ENCODE results near the gene CAD. TPM values are rescaled to one million over a fixed set of nuclear protein-coding genes. Genes with fewer than 3 reads are reported as not detected.

Gene CAD
- total RNA-seq, 1 experiment from 2014 or later: 86.4 TPM

DNA sequence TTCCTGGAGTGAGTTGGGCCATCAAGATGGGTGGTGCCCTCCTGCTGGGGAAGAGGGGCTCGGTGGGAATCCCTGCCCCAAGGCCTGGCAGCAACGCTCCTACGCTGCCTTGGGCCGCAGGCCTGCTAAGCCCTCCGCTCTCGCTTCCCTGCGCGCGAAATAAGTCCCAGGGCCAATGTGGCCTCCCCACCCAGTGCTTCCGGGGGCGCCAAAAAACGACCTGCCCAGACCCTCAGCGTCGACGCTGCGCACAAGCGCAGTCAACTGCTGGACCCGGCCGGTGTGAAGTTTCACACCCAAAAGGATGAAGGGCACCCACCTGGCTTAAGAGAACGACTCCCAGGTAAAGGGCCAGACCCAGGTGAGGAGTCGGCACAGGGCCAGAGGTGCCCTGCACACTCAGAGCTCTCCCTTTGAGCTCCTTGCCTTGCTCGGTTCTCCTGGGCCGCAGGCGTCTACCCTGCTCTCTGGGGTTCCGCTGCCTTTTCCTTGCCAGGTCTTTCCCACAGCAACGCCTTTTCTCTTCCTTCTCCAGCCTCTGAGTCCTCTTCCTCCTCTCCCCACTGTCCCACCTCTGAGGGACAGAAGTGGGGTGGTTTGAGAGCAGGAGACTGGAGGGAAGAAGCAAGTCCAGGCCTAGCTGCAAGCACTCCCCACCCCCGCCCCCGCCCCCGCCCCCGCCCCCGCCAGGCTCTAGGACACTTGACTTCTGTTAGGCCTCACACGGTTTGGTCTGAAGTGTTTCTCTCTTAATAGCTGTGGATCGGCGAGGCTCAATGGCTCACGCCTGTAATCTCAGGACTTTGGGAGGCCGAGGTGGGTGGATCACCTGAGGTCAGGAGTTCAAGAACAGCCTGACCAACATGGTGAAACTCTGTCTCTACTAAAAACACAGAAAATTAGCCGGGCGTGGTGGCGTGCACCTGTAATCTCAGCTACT lies 58.3 kb downstream of the CAD start, which contains the start of gene DNAJC5G:
Gene DNAJC5G (plus strand): TSS at position 223 of the 940 bp plus-strand sequence. CDS start 1,296 bp downstream, outside the sequence.
- Mint-ChIP-seq H3K27me3 (ENCODE audit: insufficient read depth, unreplicated experiment) (no peaks in the 10 kb centered on the region), H3K36me3 (ENCODE audit: insufficient read depth, unreplicated experiment) (no peaks in the 10 kb centered on the region), H3K4me3 (ENCODE audit: unreplicated experiment) (no peak within 1 kb of the TSS), H3K4me1 (ENCODE audit: low read depth, unreplicated experiment) (peaks cover 9% of the 10 kb centered on the region), H3K27ac (ENCODE audit: unreplicated experiment) (no peak within 1 kb of the TSS), H3K9me3 (ENCODE audit: unreplicated experiment) (no peaks in the 10 kb centered on the region)
- Histone ChIP-seq H3K4me1 (no peaks in the 10 kb centered on the region), H3K4me3 (ENCODE audit: low read depth, low read length) (no peak within 1 kb of the TSS), H3K36me3 (ENCODE audit: control insufficient read depth, insufficient read depth, low read length) (no peaks in the 10 kb centered on the region), H3K9me3 (no peaks in the 10 kb centered on the region), H3K27me3 (replicated peaks; ENCODE audit: control insufficient read depth, insufficient read depth, low read length) (no peaks in the 10 kb centered on the region)
- no peak for DNase-seq
- ChIA-PET POLR2A (no interaction called here), CTCF (interaction anchor here (0.7 to 1.7 kb wide), 2 partner anchors 11 to 12 kb away, joined by 3 to 6 read pairs; no protein-coding TSS in a partner anchor)
- intact Hi-C loops (cut with micrococcal nuclease; ENCODE audit: unreplicated experiment): no loop called here
- TF ChIP-seq, protein P1, sequence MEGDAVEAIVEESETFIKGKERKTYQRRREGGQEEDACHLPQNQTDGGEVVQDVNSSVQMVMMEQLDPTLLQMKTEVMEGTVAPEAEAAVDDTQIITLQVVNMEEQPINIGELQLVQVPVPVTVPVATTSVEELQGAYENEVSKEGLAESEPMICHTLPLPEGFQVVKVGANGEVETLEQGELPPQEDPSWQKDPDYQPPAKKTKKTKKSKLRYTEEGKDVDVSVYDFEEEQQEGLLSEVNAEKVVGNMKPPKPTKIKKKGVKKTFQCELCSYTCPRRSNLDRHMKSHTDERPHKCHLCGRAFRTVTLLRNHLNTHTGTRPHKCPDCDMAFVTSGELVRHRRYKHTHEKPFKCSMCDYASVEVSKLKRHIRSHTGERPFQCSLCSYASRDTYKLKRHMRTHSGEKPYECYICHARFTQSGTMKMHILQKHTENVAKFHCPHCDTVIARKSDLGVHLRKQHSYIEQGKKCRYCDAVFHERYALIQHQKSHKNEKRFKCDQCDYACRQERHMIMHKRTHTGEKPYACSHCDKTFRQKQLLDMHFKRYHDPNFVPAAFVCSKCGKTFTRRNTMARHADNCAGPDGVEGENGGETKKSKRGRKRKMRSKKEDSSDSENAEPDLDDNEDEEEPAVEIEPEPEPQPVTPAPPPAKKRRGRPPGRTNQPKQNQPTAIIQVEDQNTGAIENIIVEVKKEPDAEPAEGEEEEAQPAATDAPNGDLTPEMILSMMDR (IDR thresholded peaks at IDR 0.05; ENCODE audit: insufficient read depth in 1 of 2, low read depth in 1 of 2, low read length in 1 of 2, severe bottlenecking in 1 of 2, unreplicated experiment in 1 of 2): no peak
- BruUV-seq (replicated peaks): no TSS peak

DNA sequence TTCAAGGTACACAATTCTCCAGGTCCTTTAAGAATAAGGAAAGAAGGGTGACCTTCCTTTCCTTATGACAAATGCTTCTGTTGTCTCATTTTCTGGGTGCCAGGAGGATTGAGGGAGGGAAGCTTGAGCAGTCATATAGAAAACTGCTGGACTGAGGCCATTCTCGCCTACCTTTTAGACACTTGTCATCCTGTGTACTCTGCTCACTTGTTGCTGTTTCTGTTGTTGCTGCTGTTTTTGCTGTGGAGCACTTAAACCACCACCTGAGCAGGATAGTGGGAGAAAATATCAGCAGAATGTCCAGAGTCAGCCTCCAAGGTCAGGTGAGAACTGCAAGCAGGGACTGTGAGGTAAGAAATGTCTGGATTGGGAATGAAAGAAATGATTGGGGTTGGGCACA lies 60.8 kb downstream of the CAD start:
- H3K27ac Mint-ChIP-seq (ENCODE audit: unreplicated experiment): no peak overlapping the region
- H3K4me1 Mint-ChIP-seq (ENCODE audit: low read depth, unreplicated experiment): peaks cover 20% of the 10 kb centered on the region
- Histone ChIP-seq H3K27me3 (replicated peaks; ENCODE audit: control insufficient read depth, insufficient read depth, low read length) (no peaks in the 10 kb centered on the region), H3K4me1 (peaks cover 3% of the 10 kb centered on the region), H3K36me3 (ENCODE audit: control insufficient read depth, insufficient read depth, low read length) (no peaks in the 10 kb centered on the region), H3K9me3 (no peaks in the 10 kb centered on the region), H3K4me3 (ENCODE audit: low read depth, low read length) (no peak overlapping the region)
- no peaks in the 10 kb centered on the region for H3K27me3 Mint-ChIP-seq (ENCODE audit: insufficient read depth, unreplicated experiment)
- BruUV-seq (replicated peaks): no TSS peak
- TF ChIP-seq, protein P1 (IDR thresholded peaks at IDR 0.05; ENCODE audit: insufficient read depth in 1 of 2, low read depth in 1 of 2, low read length in 1 of 2, severe bottlenecking in 1 of 2, unreplicated experiment in 1 of 2): no peak
- no peaks in the 10 kb centered on the region for H3K9me3 Mint-ChIP-seq (ENCODE audit: unreplicated experiment)
- ChIA-PET POLR2A (no interaction called here), CTCF (interaction anchor here (2.8 kb wide), 1 partner anchor 25 kb away, joined by 40 read pairs; no protein-coding TSS in a partner anchor)
- no peak overlapping the region for H3K4me3 Mint-ChIP-seq (ENCODE audit: unreplicated experiment)
- intact Hi-C loops (cut with micrococcal nuclease; ENCODE audit: unreplicated experiment): no loop called here
- no peak for DNase-seq
- H3K36me3 Mint-ChIP-seq (ENCODE audit: insufficient read depth, unreplicated experiment): no peaks in the 10 kb centered on the region

DNA sequence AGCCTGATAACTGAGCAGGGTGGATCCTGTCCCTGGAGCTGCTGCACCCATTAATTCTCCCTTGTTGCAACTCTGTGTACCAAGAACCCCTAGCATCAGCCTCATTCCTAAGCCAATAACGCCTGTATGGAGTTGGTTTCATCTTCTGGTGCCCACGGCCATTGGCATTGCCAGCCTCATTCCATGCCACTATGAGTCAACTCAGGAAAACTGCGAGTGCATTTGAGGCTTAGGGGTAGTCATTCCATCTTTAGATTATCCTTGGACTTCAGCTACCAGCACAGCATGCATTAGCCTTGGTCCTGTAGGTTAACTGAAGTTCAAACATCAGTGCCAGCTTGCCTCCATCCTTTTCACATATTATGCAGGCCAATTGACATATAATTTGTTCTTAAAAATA lies 63.7 kb downstream of the CAD start:
- Mint-ChIP-seq H3K4me3 (ENCODE audit: unreplicated experiment) (no peak overlapping the region), H3K27me3 (ENCODE audit: insufficient read depth, unreplicated experiment) (no peaks in the 10 kb centered on the region), H3K9me3 (ENCODE audit: unreplicated experiment) (no peaks in the 10 kb centered on the region), H3K4me1 (ENCODE audit: low read depth, unreplicated experiment) (peaks cover 24% of the 10 kb centered on the region), H3K36me3 (ENCODE audit: insufficient read depth, unreplicated experiment) (no peaks in the 10 kb centered on the region), H3K27ac (ENCODE audit: unreplicated experiment) (no peak overlapping the region)
- ChIA-PET POLR2A (no interaction called here), CTCF (interaction anchor here (0.7 to 2.8 kb wide), 4 partner anchors 12 to 319 kb away, joined by 3 to 40 read pairs (median 22); no protein-coding TSS in a partner anchor)
- Histone ChIP-seq H3K36me3 (ENCODE audit: control insufficient read depth, insufficient read depth, low read length) (no peaks in the 10 kb centered on the region), H3K4me1 (peaks cover 7% of the 10 kb centered on the region), H3K4me3 (ENCODE audit: low read depth, low read length) (no peak overlapping the region), H3K9me3 (no peaks in the 10 kb centered on the region), H3K27me3 (replicated peaks; ENCODE audit: control insufficient read depth, insufficient read depth, low read length) (no peaks in the 10 kb centered on the region)
- no peak for DNase-seq
- intact Hi-C loops (cut with micrococcal nuclease; ENCODE audit: unreplicated experiment): loop anchor here (1.0 to 10.0 kb wide), 4 partner anchors 16 to 186 kb away; no protein-coding TSS in a partner anchor
- BruUV-seq (replicated peaks): no TSS peak
- TF ChIP-seq, protein P1 (IDR thresholded peaks at IDR 0.05; ENCODE audit: insufficient read depth in 1 of 2, low read depth in 1 of 2, low read length in 1 of 2, severe bottlenecking in 1 of 2, unreplicated experiment in 1 of 2): no peak
